ENCODE measurements around the gene RAMP1.

RAMP1 gene

GRCh38 chr2:237876951-237877491 is 17.6 kb downstream of the RAMP1 start:
- no peak for DNase-seq (ENCODE audit: low read depth, low spot score)

- DNase-seq (ENCODE audit: low read depth, low spot score), result no peak
Measured at GRCh38 chr2:237877576-237878307, 18.3 kb downstream of the RAMP1 start.

DNA sequence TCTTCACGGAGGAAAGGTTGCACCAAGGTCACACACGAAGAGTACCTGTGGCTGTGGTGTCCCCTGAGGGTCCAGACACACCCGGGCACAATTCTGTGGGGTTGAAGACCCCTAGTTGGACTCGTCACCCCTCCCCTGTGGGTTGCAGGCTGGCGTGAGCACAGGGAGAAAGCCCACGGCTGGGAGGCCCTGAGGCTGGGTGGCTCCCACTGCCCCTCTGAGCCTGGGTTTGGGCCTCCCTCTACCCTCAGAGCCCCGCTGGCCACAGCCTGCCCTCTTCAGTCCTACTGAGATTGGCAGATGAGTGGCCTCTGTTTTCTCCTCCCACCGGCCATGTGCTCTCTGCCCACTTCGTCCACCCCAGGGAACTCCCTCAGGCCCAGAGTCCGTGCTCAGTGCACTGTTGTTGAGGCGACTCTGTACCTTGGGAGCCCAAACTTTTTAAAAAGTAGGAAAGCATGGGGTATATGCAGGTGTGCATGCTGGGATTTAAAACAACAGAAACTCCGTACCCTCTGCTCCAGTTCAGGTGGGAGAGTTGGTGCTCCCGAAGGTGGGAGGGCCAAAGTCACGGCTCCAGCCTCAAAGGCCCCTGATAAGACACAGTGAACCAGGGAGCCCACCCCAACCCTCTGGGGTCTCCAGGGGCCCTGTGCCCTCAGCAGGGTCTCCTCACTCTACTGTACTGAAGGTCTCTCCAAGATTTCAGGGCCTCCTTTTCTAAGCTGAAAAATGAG is 19.1 kb downstream of the RAMP1 start:
- DNase-seq (ENCODE audit: low read depth, low spot score), result no peak

DNA sequence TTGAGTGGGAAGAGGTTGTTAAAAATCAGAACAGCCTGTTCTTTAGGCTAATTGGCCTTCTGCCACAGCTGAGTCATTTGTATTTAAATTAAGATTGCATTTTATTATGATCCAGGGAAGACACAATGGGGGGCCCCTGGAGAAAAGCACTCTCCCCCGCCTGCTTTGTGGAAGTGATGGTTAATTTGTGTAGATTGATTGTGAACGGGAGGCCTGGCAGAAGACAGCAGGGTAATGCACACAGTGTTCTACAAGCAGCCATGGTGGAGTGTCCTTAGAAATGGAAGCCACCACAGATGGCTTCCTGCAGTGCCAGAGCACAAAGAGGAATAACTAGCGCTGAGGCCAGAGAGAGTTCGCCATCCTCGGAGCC is 19.6 kb downstream of the RAMP1 start:
- no peak for DNase-seq (ENCODE audit: low read depth, low spot score)

DNA sequence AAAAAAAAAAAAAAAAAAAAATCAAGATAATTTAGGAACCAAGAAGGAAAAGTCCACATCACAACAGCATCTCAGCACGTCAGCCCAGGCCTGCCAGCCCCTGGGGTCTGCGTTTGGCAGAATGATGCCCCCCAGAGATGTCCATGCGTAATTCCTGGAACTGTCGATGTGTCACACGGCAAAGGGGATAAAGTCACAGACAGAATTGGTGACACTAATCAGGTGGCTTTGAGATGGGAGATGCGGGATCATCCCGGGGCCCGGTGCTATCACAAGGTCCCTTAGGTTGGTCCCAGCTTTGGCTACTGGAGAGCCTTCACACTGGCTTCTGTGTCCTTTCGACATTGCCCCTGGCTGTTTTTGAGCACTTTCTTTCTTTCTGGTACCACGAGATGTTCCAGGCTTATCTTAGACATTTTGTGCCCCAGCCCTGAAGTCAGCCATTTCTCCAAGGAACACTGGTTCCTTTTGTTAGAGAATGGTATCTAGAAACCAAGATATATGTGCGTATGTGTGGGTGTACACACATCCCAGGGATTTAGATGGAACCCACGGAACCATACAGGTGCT is 20.7 kb downstream of the RAMP1 start:
- no peak for DNase-seq (ENCODE audit: low read depth, low spot score)

DNA sequence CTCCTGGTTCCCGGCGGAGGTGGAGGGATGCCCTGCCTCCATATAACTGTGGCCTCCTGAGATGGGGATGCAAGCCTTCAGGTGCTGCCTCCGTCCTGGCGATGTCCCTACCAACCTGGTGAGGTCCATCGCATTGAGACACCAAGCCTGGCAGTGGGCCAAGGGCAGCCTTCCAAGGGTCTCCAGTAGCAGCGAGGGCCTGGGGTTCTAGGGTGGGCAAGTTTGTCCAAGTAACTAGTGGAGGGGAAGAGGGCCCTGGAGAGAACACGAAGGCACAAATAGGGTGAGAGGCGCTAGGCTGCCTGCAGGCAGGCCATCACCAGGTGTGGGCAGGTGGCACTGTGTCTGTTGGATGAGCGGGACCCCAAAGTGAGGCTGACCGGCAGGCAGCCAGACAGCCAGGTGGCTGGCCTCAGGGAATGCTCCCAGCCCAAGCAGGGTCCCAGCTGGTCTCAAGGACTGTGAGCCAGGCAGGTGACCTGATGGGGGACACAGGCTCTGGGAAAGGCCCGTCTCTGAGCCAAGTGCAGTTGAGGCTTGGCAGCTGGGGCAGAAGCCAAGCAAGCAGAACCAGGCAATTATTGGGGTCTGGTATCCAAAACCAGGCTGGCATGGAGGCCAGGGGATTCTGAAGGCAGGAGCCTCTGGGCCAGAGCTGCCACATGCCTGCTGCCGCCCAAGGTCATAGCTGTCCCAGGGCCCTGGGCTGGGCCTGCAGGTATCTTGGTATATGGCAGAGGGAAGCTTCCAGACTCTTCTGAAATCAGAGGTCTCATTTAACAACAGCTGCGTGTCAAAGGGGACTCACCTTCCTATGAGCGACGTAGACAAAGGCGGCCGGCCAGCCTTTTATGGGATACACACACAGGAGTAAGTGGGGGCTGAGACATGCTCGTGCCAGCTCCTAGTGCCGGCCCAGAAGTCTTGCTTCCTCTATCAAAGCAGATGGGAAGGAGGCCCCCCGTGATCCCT is 23.4 kb downstream of the RAMP1 start:
- DNase-seq (ENCODE audit: low read depth, low spot score), result no peak

DNA sequence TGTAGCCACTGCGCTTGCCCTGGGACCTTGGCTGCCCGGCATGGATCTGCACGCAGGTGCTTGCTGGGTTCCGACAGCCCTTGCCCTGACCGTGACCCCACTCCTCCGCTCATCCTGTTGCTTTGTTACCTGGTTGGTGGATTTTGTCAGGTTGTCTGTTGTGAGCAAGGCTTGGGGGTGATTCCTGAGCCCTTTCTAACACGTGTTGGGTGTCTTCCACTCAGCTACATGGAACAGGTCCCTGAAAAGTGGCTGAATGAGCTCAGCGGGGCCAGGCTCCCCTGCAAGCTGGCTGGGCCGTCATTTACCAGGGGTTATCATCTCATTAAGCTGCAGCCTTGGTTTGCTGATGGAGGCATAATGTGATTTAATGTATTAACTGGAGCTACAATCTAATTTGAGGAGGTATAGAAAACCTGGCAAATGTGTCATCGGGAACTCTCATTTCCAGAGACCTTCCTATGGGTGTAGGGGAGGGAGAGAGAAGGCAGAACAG is 24.6 kb downstream of the RAMP1 start:
- DNase-seq (ENCODE audit: low read depth, low spot score), result no peak

DNA sequence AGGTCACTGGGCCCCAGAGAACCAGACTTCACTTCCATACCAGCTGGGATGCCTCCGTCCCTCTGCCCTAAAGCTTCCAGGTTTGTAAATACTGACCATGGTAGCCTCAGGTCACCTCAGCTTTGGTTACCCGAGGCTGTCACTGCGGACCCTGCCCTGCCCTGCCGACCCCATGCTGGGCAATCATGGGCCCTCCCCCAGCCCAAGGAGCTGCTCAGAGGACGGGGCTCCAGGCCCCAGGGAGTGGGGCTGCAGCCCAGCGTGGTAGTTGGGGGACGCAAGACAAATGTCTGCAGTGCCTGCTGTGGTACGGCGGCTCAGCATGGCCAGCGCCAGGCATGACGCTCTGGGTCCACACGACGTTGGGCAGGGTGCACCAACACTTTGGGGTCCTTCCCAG is 25.3 kb downstream of the RAMP1 start:
- DNase-seq (ENCODE audit: low read depth, low spot score), result no peak

DNA sequence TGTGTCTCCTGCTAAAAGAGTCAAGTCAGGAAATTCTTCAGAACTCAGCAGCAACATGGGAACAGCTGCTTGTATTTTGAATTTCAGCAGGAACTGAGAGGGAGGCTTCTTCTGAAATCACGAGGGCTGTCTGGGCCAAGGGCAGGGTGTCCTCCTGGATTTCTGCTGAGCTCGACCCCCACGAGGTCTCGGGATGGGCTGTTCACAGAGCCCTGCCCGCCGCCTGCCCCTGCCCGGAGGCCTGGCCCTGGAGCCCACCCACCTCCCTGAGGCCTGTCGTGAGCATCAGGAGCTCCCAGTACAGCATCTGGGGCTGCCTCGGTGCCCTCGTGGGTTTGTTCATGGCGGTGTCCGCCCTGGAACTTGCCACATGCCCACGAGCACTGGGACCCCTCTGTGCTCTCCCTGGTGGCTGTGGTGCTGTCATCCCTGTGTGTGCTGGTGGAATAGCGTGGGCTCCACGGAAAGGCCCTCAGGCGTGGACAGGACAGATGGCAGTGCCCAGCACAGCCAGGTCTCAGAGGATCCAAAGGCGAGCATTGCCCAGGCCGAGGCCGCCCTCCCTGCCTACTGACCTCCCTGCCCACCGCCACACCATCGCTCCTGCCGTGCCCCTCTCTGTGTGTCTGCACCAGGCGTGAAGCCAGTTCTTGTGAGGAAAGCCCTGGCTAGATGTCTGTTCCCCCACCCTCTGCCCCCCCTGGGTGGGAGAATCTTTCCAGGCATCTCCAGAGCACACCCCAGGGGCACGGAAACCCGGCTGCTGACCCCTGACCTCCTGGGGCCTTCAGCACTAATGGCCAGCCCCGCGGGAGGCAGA is 25.9 kb downstream of the RAMP1 start:
- no peak for DNase-seq (ENCODE audit: low read depth, low spot score)

GRCh38 chr2:237885931-237886684 is 26.7 kb downstream of the RAMP1 start:
- DNase-seq (ENCODE audit: low read depth, low spot score), result no peak

GRCh38 chr2:237886685-237887481 is 27.5 kb downstream of the RAMP1 start:
- no peak for DNase-seq (ENCODE audit: low read depth, low spot score)

GRCh38 chr2:237888389-237888788 is 29.0 kb downstream of the RAMP1 start:
- no peak for DNase-seq (ENCODE audit: low read depth, low spot score)

- no peak for DNase-seq (ENCODE audit: low read depth, low spot score)
Measured at GRCh38 chr2:237889016-237889415, 29.6 kb downstream of the RAMP1 start.

- DNase-seq (ENCODE audit: low read depth, low spot score), result no peak
Measured at GRCh38 chr2:237889811-237890210, 30.4 kb downstream of the RAMP1 start.

- no peak for DNase-seq (ENCODE audit: low read depth, low spot score)
Measured at GRCh38 chr2:237892478-237892877, 33.1 kb downstream of the RAMP1 start.

GRCh38 chr2:237892984-237893595 is 33.7 kb downstream of the RAMP1 start:
- DNase-seq (ENCODE audit: low read depth, low spot score), result no peak

DNA sequence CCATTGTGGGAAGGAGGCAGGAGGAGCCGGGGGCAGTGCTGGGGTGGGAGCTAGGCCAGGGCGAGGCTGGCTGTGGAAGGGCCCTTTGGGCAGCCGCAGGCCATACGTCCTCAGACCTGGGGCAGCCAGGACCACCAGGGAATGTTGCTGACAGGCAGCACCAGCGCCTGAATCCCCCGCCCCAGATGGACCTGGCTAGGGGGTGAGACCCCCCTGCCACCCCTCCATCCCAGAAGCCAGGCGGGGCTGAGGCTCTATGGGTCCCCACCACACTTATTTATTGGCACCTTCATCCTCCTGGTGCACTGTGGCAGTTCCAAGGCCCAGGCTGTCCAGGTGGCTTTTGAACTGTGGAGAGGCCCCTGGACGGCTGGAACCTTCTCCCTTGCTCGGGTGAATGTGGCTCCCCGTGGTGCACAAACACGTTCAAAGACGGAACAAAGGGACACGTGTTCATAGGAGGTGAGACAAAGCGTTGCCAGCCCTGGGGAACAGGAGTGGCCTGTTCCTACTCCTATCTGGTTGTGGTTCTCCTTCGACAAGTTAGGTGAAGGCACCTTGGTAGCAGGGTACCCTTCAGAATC is 35.1 kb downstream of the RAMP1 start:
- no peak for DNase-seq (ENCODE audit: low read depth, low spot score)

DNA sequence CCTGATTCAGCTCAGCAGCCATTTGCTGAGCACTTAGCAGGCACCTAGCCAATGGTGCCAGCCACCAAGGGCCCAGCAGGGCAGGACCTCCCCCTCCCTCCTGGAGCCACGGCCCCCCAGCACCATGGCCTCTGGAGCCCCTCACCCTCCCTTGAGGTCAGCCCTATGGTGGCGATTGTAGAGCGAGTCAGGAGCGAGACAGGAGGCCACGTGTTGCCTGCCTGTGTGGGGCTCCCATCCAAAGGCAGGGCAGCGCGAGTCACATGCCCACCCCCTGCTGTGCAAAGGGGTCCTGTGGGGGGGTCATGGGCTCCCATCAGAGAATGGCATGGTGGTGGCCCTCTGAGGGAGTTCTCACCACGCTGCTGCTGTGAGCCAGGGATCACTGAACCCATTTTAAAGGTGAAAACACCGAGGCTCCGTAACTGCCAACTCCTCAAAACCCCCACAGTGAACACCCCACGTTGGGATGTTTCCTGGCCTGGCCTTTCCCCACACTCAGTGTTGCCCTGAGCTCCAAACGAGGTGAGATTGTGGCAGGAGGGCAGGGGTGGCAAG is 35.6 kb downstream of the RAMP1 start:
- no peak for DNase-seq (ENCODE audit: low read depth, low spot score)

Measured in activated CD4-positive, CD25-positive, alpha-beta regulatory T cell treated with anti-CD3 and anti-CD28 coated beads, Interleukin-2, amount 50 U/mL, for 16 hours (primary cell).